Smooth muscle cell of the brain vasculature (primary cell): Measurements from ENCODE around the gene EVI2B.
A peak's percentile ranks its signal among the peaks of the same experiment; 100 is the strongest.
"Not testable (repeated sequence)": the region's sequence is repeated elsewhere in the genome, so short reads cannot be mapped to it uniquely, and the experiment has no call there.

ENCODE experiments used
- DNase-seq: peaks from one replicate; pipeline ENCODE4 v3.0.0-alpha.2; 2012; ENCODE audit warnings: low read depth, low spot score

EVI2B gene

DNA sequence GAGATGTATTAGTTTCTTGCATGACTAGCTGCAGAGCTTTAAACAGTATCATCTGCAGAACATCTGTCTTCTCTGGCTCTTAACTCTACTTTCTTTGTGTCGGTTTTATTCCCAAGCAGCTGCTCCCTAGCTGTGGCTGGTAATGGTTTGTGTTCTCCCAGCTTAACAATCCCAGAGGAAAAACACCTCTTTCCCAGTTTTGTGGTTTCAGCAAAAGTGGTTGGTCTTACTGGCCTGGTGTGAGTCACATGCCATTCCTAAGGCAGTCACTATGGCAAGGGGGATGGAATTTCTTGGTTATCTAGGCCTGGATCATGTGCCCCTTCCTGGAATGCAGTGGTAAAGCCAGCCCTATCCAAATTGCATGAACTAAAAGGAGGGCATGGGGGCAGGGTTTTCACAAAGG lies 44.3 kb downstream of the EVI2B start:
- peak; percentile 53 for DNase-seq

DNA sequence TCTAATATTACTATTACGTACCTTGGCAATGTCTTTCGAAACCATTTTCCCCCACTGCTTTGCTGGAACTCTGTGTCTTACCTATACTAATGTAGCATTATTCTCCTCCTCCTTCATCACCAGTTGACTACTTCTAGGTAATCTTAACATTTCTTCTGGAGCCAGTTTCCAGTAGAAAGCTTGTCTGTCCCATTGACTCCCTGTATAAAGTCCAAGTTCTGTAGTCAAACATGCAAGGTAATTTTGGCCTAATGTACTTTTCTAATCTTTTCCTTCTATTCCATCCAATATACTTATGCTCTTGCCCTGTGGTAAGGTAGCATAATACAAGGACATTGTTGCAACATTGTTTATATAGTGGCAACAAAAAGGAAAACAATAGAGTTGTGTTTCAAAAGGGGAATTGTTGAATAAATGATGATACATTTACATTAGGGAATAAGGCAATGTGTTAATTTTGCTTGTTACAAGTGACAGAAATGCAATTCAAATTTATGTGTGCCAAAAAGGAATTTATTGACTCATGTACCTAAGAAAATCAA lies 44.7 kb downstream of the EVI2B start:
- no peak for DNase-seq

DNA sequence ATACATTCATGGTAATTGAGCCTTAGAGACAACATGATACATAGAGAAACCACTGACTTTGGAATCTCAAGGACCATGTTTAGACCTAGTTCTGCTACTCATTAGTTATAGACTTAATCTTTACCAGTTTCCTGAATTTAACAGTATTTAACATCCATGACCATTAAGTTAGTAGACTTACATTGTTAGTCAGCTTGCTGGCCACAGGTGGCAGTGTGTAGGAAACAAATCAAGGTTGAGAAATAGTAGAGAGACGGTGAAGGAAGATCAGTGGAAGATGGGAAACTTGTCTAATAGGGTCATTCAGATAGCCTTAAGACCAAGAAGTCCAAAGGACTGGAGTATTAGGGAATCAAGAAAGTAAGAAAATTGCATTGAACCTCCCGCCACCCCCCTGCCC lies 47.8 kb downstream of the EVI2B start:
- DNase-seq = no peak

DNA sequence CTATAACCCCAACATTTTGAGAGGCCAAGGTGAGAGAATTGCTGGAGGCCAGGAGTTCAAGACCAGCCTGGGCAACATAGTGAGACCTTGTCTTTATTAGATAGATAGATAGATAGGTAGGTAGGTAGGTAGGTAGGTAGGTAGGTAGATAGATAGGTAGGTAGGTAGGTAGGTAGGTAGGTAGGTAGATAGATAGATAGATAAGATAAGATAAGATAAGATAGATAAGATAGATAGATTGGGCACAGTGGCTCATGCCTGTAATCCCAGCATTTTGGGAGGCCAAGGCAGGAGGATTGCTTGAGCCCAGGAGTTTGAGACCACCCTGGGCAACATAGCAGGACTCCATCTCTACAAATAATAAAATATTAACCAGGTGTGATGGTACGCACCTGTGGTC lies 50.9 kb downstream of the EVI2B start:
- DNase-seq = not testable (repeated sequence)

DNA sequence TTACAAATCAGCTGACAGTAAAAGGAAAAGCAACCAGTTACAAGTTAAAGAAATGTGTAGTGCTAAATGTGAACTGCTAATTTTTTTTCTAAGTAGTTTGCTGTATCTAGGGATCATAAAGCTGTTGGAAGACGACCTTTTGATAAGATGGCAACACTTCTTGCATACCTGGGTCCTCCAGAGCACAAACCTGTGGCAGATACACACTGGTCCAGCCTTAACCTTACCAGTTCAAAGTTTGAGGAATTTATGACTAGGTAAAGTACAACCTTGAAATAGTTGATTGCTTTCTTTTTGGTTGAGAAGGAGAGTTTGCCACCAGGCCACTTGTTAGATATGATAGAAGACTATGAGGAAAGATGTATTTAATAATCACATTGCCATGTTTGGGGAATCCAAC lies 52.3 kb downstream of the EVI2B start:
- no peak for DNase-seq

DNA sequence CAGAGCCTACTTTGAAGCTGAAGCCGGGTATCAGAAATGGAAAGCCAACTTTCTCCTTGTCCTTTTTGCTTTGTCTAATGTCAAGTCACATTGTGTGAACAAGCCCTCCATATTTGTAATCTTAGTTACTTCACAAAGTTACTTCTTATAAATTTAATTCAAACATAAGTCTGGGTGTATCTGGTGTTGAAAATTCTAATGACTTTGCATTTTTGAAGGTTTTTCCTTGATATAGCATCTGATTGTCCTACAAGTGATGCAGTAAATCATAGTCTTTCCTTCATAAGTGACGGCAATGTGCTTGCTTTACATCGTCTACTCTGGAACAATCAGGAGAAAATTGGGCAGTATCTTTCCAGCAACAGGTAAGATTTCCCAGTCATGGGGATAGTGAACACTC lies 53.7 kb downstream of the EVI2B start:
- DNase-seq = no peak

DNA sequence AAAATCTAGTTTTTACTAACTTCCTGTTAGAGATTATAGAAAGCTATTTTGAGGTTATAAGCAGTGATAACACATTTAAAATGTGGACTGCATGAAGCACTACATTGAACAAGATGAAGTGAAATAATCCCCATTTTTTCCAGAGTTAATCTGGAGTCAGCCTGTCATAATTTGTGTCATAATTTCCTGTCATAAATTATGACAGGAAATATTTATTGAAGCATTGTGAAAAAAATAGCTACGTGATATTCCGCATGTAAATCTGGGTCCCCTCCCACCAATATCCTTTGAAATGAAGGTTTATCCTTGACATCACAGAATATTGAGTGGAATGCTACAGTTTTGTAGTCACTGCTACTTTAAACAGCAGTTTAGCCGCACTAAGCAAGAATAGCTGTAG lies 56.9 kb downstream of the EVI2B start:
- no peak for DNase-seq

DNA sequence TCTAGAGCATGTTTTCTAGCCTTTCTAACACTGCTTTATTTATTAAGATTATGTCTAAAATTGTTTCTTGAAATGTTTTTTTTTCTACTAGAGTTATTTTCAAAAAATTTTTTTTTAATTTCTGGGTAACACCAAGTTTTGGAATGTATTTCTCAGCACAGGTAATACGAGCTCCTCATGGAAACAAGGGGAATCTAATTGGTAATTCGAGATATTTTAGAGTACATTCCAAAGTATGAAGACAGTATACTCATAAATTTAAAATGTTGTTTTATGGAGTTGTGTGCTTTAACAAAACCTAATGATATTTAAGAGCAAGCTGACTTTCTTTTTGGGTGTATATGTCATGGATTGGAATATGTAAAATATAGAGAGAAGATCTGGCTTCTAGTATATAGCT lies 59.2 kb downstream of the EVI2B start:
- DNase-seq = no peak
